Right kidney (tissue), 1 donor: ENCODE measurements around the gene HLF.

ENCODE experiments used
- DNase-seq: peaks from one replicate; pipeline ENCODE4 v3.0.0-alpha.2; 2016

The HLF gene

GRCh38 chr17:55354941-55355340 lies 90.2 kb downstream of the HLF start:
- DNase-seq = no peak

- DNase-seq = no peak
Observed at GRCh38 chr17:55356434-55357328, 91.9 kb downstream of the HLF start.

GRCh38 chr17:55360971-55361370 lies 96.2 kb downstream of the HLF start:
- DNase-seq = no peak

GRCh38 chr17:55363033-55363432 lies 98.3 kb downstream of the HLF start:
- no peak for DNase-seq

- no peak for DNase-seq
Observed at GRCh38 chr17:55366020-55366481, 101.3 kb downstream of the HLF start.

- no peak for DNase-seq
Observed at GRCh38 chr17:55368706-55369105, 103.9 kb downstream of the HLF start.
